HG02642 (cell line): Measurements from ENCODE around the gene THADA.
A peak's percentile ranks its signal among the peaks of the same experiment; 100 is the strongest.

Experiments
- ATAC-seq: cut with Tn5 transposase; IDR thresholded peaks from one replicate; pipeline ENCODE4 v1.9.1; 2021; ENCODE audit warnings: mild to moderate bottlenecking; ENCODE audit not compliant: unreplicated experiment, poor library complexity

The THADA gene

DNA sequence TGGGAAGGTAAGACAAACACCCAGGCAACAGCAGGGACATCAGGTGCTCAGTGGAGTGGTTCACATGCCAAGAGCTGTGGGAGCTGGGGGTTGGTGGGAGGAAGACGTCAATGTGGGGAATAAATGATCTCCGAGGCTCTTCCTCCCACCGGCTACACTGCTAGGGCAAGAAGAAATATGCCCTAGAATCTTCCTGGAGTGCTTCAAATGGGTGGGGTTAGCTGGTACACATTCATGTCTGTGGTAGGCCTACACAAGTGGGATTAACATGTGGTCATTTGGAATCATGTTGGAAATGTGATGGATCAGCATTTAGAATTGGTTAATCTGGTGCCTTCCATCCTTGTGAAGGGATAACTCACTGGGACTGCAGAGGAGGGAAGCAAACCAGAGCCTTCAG lies 357.0 kb downstream of the THADA start:
- no peak for ATAC-seq

- no peak for ATAC-seq
Observed at GRCh38 chr2:43238176-43238575, 357.7 kb downstream of the THADA start.

GRCh38 chr2:43233218-43234212 lies 362.3 kb downstream of the THADA start:
- ATAC-seq: no peak

DNA sequence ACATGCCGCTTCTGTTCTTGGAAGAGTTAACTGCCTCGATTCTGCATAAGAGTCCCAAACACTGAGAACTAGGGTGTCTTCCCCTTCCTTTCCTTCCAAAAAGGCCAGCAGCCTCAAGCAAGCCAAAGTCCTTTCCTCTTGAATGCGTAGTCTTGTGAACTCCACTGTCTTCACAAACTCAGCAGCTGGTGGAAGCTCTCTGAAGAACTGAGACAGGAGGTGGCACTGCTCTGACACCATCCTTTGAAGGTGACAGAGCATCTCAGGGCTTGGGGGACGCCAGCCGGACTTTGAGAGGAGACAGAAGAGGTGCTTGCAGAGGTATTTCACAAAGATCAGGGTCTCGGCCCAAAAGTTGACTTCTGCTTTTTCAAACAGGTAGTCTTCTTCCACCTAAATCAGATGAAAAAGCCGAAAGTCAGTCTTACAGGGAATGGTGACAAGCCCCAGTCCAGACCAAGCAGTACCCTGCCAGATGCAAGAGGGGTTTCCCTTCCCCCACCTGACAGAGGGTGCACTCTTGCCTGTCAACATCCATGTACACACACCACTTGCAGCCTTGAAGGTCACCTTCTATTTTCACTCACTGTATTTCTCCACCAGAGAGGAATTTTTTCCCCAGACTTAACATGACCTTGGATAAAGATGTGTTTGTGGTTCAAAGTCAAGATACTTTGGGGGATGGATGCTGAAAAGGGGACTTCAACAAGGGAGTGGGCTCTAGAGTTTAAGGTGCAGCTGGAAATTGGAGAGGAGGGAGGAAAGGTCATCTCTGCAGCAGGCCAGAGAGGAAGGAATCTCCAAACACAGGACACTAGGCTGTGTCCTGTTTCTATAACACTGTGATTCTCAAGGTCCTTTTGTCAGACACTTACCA lies 364.6 kb downstream of the THADA start:
- no peak for ATAC-seq

DNA sequence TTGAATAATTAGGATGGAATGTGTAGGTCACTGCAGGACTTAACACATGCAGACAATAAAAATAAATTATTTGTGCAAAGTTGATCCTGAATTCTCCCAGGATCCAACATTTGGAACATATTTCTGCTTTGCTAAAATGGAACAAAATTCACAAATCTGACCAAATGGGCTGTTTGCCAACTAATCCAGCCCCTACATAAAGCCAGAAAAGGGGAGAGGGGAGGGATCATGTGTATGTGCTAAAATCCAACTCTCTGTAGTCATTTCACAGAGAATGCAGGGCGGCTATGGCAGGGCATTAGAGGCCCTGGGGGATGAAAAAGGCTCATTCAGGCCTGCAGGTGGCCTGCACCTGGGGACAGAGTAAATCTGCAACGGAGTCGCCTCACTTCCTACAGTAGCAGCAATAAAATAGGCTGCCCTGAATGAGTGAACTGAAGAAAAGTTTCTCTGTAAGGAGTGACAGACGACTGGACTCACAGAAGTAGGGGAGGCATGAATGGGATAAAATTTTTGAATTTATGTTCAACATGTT lies 365.4 kb downstream of the THADA start:
- no peak for ATAC-seq

GRCh38 chr2:43228756-43229659 lies 366.8 kb downstream of the THADA start:
- no peak for ATAC-seq

DNA sequence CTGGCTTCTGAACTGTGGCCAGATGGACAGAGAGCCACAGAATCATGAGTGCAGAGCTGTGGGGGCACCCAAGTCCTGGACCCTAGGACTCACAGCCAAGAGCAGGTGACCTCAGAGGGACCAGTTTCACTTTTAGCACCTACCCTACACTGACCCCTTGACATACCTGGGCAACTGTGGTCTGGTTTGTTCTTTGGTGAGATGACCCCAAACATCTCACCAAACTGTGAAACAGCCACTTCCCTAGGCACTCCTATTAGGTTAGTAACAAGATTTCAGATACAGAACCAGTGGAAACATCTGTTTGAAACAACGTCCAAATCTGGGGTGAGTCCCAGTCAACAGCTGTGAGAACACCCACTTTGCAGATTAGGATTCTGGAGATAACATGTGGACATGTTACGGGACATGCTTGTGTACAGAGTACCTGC lies 367.5 kb downstream of the THADA start:
- ATAC-seq: no peak

- no peak for ATAC-seq
Observed at GRCh38 chr2:43227830-43228281, 368.0 kb downstream of the THADA start.

- peak; percentile 26 for ATAC-seq
Observed at GRCh38 chr2:43226955-43227829, 368.6 kb downstream of the THADA start.

DNA sequence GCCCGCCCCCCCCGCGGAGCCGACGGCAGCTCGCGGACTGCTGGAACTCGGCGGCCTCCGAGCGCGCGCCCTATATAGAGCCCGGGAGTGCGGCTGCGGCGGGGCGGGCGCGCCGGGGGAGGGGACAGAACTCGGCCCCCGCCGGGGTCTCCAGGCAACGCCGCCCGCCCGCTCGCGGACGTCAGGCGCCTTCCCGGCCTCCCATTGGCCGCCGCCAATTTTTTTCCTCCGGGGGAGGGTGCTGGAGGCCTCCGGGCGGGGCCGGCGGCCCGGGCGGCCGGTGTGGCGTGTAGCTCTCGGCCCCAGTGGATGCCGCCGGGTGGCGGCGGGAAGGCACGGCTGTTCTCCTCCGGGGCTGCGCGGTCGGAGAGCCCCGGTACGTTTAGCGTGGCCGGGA lies 369.3 kb downstream of the THADA start, which contains the start of gene ZFP36L2:
Gene ZFP36L2, minus strand, starts transcription at position 49 of the 397 bp plus-strand sequence. CDS start 291 bp downstream, outside the sequence.
- peak; percentile 62 for ATAC-seq

- peak; percentile 33 for ATAC-seq
Observed at GRCh38 chr2:43225788-43226557, 369.9 kb downstream of the THADA start.

DNA sequence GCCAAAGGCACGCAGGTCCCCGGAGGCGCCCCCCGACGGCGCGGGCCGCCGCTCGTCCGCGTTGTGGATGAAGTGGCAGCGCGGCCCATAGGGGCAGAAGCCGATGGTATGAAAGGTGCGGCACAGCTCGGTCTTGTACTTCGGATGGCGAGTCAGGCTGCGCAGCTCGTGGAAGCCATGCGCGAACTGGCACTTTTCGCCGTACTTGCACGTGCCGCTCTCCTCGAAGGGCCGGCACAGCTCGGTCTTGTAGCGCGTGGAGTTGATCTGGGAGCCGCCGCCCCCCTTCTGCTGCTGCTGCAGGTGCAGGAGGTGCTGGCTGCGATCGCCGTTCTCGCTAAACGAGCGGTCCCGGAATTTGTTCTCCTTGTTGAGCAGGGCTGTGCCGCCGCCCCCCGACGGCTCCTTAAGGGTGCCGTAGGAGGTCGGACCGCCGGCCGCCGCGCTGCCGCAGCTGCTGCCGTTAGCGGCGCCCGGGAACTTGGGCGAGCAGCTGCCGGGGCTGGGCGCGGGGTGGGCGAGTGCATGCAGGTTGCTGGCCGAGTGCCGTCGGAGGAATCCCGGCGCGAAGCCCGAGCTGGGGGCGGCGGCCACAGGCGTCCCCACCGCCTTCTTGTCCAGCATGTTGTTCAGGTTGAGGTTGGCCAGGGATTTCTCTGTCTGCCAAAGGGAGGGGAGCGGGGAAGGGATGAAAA lies 370.6 kb downstream of the THADA start:
- ATAC-seq: no peak

GRCh38 chr2:43224571-43225092 lies 371.2 kb downstream of the THADA start:
- ATAC-seq: no peak

- no peak for ATAC-seq
Observed at GRCh38 chr2:43224131-43224570, 371.7 kb downstream of the THADA start.

- ATAC-seq: no peak
Observed at GRCh38 chr2:43223521-43224001, 372.3 kb downstream of the THADA start.

- no peak for ATAC-seq
Observed at GRCh38 chr2:43222475-43223309, 373.1 kb downstream of the THADA start.
